Lung (tissue), 12 donors: ENCODE results near the gene KRTAP2-1. TPM values are rescaled to one million over a fixed set of nuclear protein-coding genes. Genes with fewer than 3 reads are reported as not detected.

Source experiments
- ATAC-seq: fragments of 200-7000 bp; cut with Tn5 transposase; one replicate; pipeline ENCODE4 v1.9.1; 2020; ENCODE audit warnings: moderate number of reproducible peaks; ENCODE audit not compliant: insufficient read depth, low FRiP score
- DNase-seq, 3 donors: peaks; one replicate each; pipeline ENCODE4 v3.0.0-alpha.2; 2013 to 2017
- H3K27ac ChIP-seq, 2 donors: one replicate each; pipeline ENCODE4 v1.5.1; 2013; ENCODE audit warnings: mild to moderate bottlenecking in 2 of 2, moderate library complexity in 2 of 2, control low read depth in 1 of 2, inconsistent platforms in 1 of 2, low read depth in 1 of 2, low read length in 1 of 2
- H3K27me3 ChIP-seq, 3 donors: one replicate each; pipeline ENCODE4 v1.5.1; 2013; ENCODE audit warnings: low read length in 2 of 3; ENCODE audit not compliant: control insufficient read depth in 3 of 3, insufficient read depth in 3 of 3
- H3K36me3 ChIP-seq, 4 donors: one replicate each; pipeline ENCODE4 v1.5.1; 2013; ENCODE audit warnings: low read length in 4 of 4, mild to moderate bottlenecking in 1 of 4, moderate library complexity in 1 of 4; ENCODE audit not compliant: control insufficient read depth in 4 of 4, insufficient read depth in 4 of 4
- H3K4me1 ChIP-seq, 5 donors: one replicate each; pipeline ENCODE4 v1.5.1; 2013; ENCODE audit warnings: low read length in 5 of 5, mild to moderate bottlenecking in 2 of 5, moderate library complexity in 1 of 5; ENCODE audit not compliant: control insufficient read depth in 5 of 5, insufficient read depth in 5 of 5
- H3K4me3 ChIP-seq: one replicate; pipeline ENCODE4 v1.5.1; 2013; ENCODE audit warnings: mild to moderate bottlenecking, control low read depth, moderate library complexity
- H3K9ac ChIP-seq, 2 donors: one replicate each; pipeline ENCODE4 v1.5.1; 2013; ENCODE audit warnings: low read length in 2 of 2, control low read depth in 1 of 2; ENCODE audit not compliant: insufficient read depth in 1 of 2
- H3K9me3 ChIP-seq, 4 donors: one replicate each; pipeline ENCODE4 v1.5.1; 2013; ENCODE audit warnings: low read length in 3 of 4, mild to moderate bottlenecking in 1 of 4, moderate library complexity in 1 of 4; ENCODE audit not compliant: control insufficient read depth in 4 of 4, insufficient read depth in 3 of 4
- CTCF ChIP-seq: IDR thresholded peaks from 2 replicates; pipeline ENCODE4 v1.5.1; 2012; ENCODE audit warnings: mild to moderate bottlenecking; ENCODE audit errors: control extremely low read depth, extremely low read depth
- WGBS, 2 donors: extraction: QIAGEN DNeasy Blood & Tissue Kit; methylation state at CpG; one replicate each; pipeline ENCODE4 v1.1.7; 2013; 5-methylcytosine and 5-hydroxymethylcytosine counted together
- polyA plus RNA-seq, 2 donors: library from polyadenylated mRNA; stranded (reverse); fragments of 200-250 nt; gene quantifications; one replicate each; pipeline ENCODE4 v1.2.1, GENCODE V29; 2013
- total RNA-seq, 2 donors: library from RNA; depleted of rRNA in 1 of 2; stranded (reverse); fragments of >200 nt in 1 of 2; gene quantifications; one replicate each; pipeline ENCODE4 v1.2.1, GENCODE V29; 2014 to 2021
- donor health status: control.
- donor health status: control.
- donor health status: Bipolar disorder and iron deficiency.
- donor health status: healthy.
- donor health status: DM: yes; HTN: yes; CAD: no.

The KRTAP2-1 gene
- total and polyA plus RNA-seq, 4 donors: not detected

GRCh38 chr17:41016578-41017215, 30.4 kb downstream of the KRTAP2-1 start:
- H3K9ac ChIP-seq: no peak overlapping the region
- WGBS, 2 donors: 81 to 82% methylated on average over 13 of the region's 13 CpGs
- no peak for TF ChIP-seq CTCF
- no peaks in the 10 kb centered on the region for H3K4me1 ChIP-seq
- no peak overlapping the region for H3K4me3 ChIP-seq
- H3K27ac ChIP-seq: no peak overlapping the region
- peaks cover 0 to 3% (median 0%) of the 10 kb centered on the region in 4 donors for H3K9me3 ChIP-seq
- ATAC-seq: no peak
- H3K36me3 ChIP-seq: no peaks in the 10 kb centered on the region
- no peaks in the 10 kb centered on the region for H3K27me3 ChIP-seq
- no peak for DNase-seq

- DNase-seq: no peak
- Histone ChIP-seq H3K27me3 (no peaks in the 10 kb centered on the region), H3K4me1 (no peaks in the 10 kb centered on the region), H3K9ac (no peak overlapping the region), H3K4me3 (no peak overlapping the region), H3K9me3 (peaks cover 0 to 3% (median 0%) of the 10 kb centered on the region in 4 donors), H3K27ac (no peak overlapping the region), H3K36me3 (no peaks in the 10 kb centered on the region)
- TF ChIP-seq CTCF: no peak
- ATAC-seq: no peak
- WGBS, 2 donors: 71 to 74% methylated on average over 7 of the region's 7 CpGs
Observed at GRCh38 chr17:41015454-41015853, 31.7 kb downstream of the KRTAP2-1 start.

GRCh38 chr17:41013606-41014005, 33.5 kb downstream of the KRTAP2-1 start:
- 38 to 66% methylated on average over 1 of the region's 1 CpG for WGBS, 2 donors
- H3K27me3 ChIP-seq: no peaks in the 10 kb centered on the region
- no peak overlapping the region for H3K9ac ChIP-seq
- no peak overlapping the region for H3K27ac ChIP-seq
- H3K9me3 ChIP-seq: no peaks in the 10 kb centered on the region
- no peak overlapping the region for H3K4me3 ChIP-seq
- no peaks in the 10 kb centered on the region for H3K36me3 ChIP-seq
- no peak for TF ChIP-seq CTCF
- no peak for ATAC-seq
- no peak for DNase-seq
- H3K4me1 ChIP-seq: peaks cover 0 to 5% (median 0%) of the 10 kb centered on the region in 5 donors

GRCh38 chr17:41013181-41013580, 33.9 kb downstream of the KRTAP2-1 start:
- Histone ChIP-seq H3K4me1 (peaks cover 0 to 5% (median 0%) of the 10 kb centered on the region in 5 donors), H3K9ac (no peak overlapping the region), H3K4me3 (no peak overlapping the region), H3K27me3 (no peaks in the 10 kb centered on the region), H3K9me3 (no peaks in the 10 kb centered on the region), H3K36me3 (no peaks in the 10 kb centered on the region), H3K27ac (no peak overlapping the region)
- 80 to 84% methylated on average over 3 of the region's 3 CpGs for WGBS, 2 donors
- ATAC-seq (no peak), DNase-seq (no peak)
- TF ChIP-seq CTCF: no peak
